ENCODE data around the gene DAGLB. TPM values are rescaled to one million over a fixed set of nuclear protein-coding genes. Genes with fewer than 3 reads are reported as not detected.
A peak's percentile ranks its signal among the peaks of the same experiment; 100 is the strongest.
"Not testable (repeated sequence)": the region's sequence is repeated elsewhere in the genome, so short reads cannot be mapped to it uniquely, and the experiment has no call there.

The DAGLB gene
- total RNA-seq, 1 donor from 2014 or later = 6.0 TPM

- no peak for TF ChIP-seq CTCF (IDR thresholded peaks at IDR 0.05; ENCODE audit: borderline replicate concordance)
- Histone ChIP-seq H3K9me3 (replicated peaks) (no peaks in the 10 kb centered on the region), H3K36me3 (peaks cover 40% of the 10 kb centered on the region), H3K27ac (replicated peaks) (peak overlapping the region; percentile 39), H3K4me3 (peak overlapping the region; percentile 37), H3K4me1 (peaks cover 68% of the 10 kb centered on the region), H3K27me3 (ENCODE audit: low read depth) (no peaks in the 10 kb centered on the region)
- intact Hi-C loops (cut with micrococcal nuclease) = no loop called here
- DNase-seq = no peak
These were observed 48.4 kb downstream of the DAGLB start for GRCh38 chr7:6399351-6399750.

- Histone ChIP-seq H3K4me3 (peak overlapping the region; percentile 37), H3K4me1 (peaks cover 73% of the 10 kb centered on the region), H3K27ac (replicated peaks) (peak overlapping the region; percentile 39), H3K27me3 (ENCODE audit: low read depth) (no peaks in the 10 kb centered on the region), H3K36me3 (peaks cover 36% of the 10 kb centered on the region), H3K9me3 (replicated peaks) (no peaks in the 10 kb centered on the region)
- no peak for DNase-seq
- intact Hi-C loops (cut with micrococcal nuclease) = no loop called here
- no peak for TF ChIP-seq CTCF (IDR thresholded peaks at IDR 0.05; ENCODE audit: borderline replicate concordance)
These were observed 48.8 kb downstream of the DAGLB start for GRCh38 chr7:6398943-6399342.

- H3K9me3 ChIP-seq (replicated peaks); DNase-seq; H3K27me3 ChIP-seq (ENCODE audit: low read depth); intact Hi-C loops (cut with micrococcal nuclease): not testable (repeated sequence)
- peak overlapping the region; percentile 39 for H3K27ac ChIP-seq (replicated peaks)
- H3K4me3 ChIP-seq = peak overlapping the region; percentile 37
- peaks cover 83% of the 10 kb centered on the region for H3K4me1 ChIP-seq
- H3K36me3 ChIP-seq = peaks cover 26% of the 10 kb centered on the region
These were observed 49.8 kb downstream of the DAGLB start for GRCh38 chr7:6397759-6398495.

GRCh38 chr7:6395898-6396595 lies 51.7 kb downstream of the DAGLB start:
- Histone ChIP-seq H3K9me3 (replicated peaks) (no peaks in the 10 kb centered on the region), H3K4me1 (peaks cover 98% of the 10 kb centered on the region), H3K27me3 (ENCODE audit: low read depth) (no peaks in the 10 kb centered on the region), H3K27ac (replicated peaks) (peak overlapping the region; percentile 91), H3K36me3 (peaks cover 22% of the 10 kb centered on the region), H3K4me3 (peak overlapping the region; percentile 42)
- TF ChIP-seq CTCF (IDR thresholded peaks at IDR 0.05; ENCODE audit: borderline replicate concordance) = no peak
- peak; percentile 47 for DNase-seq
- intact Hi-C loops (cut with micrococcal nuclease) = no loop called here

- no peaks in the 10 kb centered on the region for H3K9me3 ChIP-seq (replicated peaks)
- peaks cover 31% of the 10 kb centered on the region for H3K36me3 ChIP-seq
These were observed 53.6 kb downstream of the DAGLB start for GRCh38 chr7:6394114-6394513.

More at GRCh38 chr7:6394114-6394513, 53.6 kb downstream of the DAGLB start:
- Histone ChIP-seq H3K4me1 (peaks cover 96% of the 10 kb centered on the region), H3K27me3 (ENCODE audit: low read depth) (no peaks in the 10 kb centered on the region), H3K27ac (replicated peaks) (peak overlapping the region; percentile 91), H3K4me3 (peak overlapping the region; percentile 31)
- intact Hi-C loops (cut with micrococcal nuclease) = no loop called here
- DNase-seq = no peak
- TF ChIP-seq CTCF (IDR thresholded peaks at IDR 0.05; ENCODE audit: borderline replicate concordance) = no peak

Data from left ventricle myocardium inferior (tissue), 1 donor.